Upper lobe of left lung (tissue), 6 donors: Measurements from ENCODE around the gene MYL10. TPM values are rescaled to one million over a fixed set of nuclear protein-coding genes. Genes with fewer than 3 reads are reported as not detected.

Experiments
- ATAC-seq, 2 donors: fragments of 200-7000 bp; cut with Tn5 transposase; one replicate each; pipeline ENCODE4 v1.9.1; 2022; ENCODE audit warnings: mild to moderate bottlenecking in 2 of 2, moderate library complexity in 2 of 2; ENCODE audit not compliant: low FRiP score in 2 of 2
- DNase-seq, 2 donors: peaks; one replicate each; pipeline ENCODE4 v3.0.0-alpha.2; 2019 to 2020
- H3K27ac ChIP-seq, 4 donors: fragments of 200-600 bp; sonication (generic); one replicate each; pipeline ENCODE4 v1.5.1; 2016 to 2019
- H3K27me3 ChIP-seq, 4 donors: fragments of 200-600 bp; sonication (generic); one replicate each; pipeline ENCODE4 v1.5.1; 2017 to 2019
- H3K36me3 ChIP-seq, 4 donors: fragments of 200-600 bp; sonication (generic); one replicate each; pipeline ENCODE4 v1.5.1; 2016 to 2019
- H3K4me1 ChIP-seq, 4 donors: fragments of 200-600 bp; sonication (generic); one replicate each; pipeline ENCODE4 v1.5.1; 2018 to 2019
- H3K4me3 ChIP-seq, 4 donors: fragments of 200-600 bp; sonication (generic); one replicate each; pipeline ENCODE4 v1.5.1; 2017 to 2019; ENCODE audit warnings: mild to moderate bottlenecking in 2 of 4, moderate library complexity in 1 of 4
- H3K9me3 ChIP-seq, 4 donors: fragments of 200-600 bp; sonication (generic); one replicate each; pipeline ENCODE4 v1.5.1; 2018 to 2019
- EP300 ChIP-seq, 4 donors: sonication (generic); formaldehyde crosslinking; IDR thresholded peaks; one replicate each; pipeline ENCODE4 v1.5.1; 2017; ENCODE audit warnings: antibody characterized with exemption in 4 of 4, control low read depth in 2 of 4
- POLR2A ChIP-seq, 4 donors: fragments of 450-650 bp; IDR thresholded peaks; one replicate each; pipeline ENCODE4 v1.5.1; 2016 to 2017; ENCODE audit warnings: antibody characterized with exemption in 4 of 4, mild to moderate bottlenecking in 2 of 4
- POLR2AphosphoS5 ChIP-seq, 2 donors: sonication (generic); formaldehyde crosslinking; IDR thresholded peaks; one replicate each; pipeline ENCODE4 v1.5.1; 2017; ENCODE audit warnings: antibody characterized with exemption in 2 of 2
- WGBS, 2 donors: methylation state at CpG; one replicate each; pipeline ENCODE4 v1.1.5; 2017 to 2018; 5-methylcytosine and 5-hydroxymethylcytosine counted together
- total RNA-seq, 6 donors: library from RNA; depleted of rRNA in 4 of 6; stranded (reverse); fragments of >200 nt in 4 of 6; gene quantifications; one replicate each; pipeline versions ENCODE4 v1.1.0 to v1.2.1, GENCODE V29; 2016 to 2021
- TF ChIP-seq, protein P1 (sequence below), 6 experiments: fragments of 450-650 bp in 4 of 6; fragments of 200-600 bp in 2 of 6; sonication (generic) in 2 of 6; IDR thresholded peaks; one replicate each; pipeline ENCODE4 v1.5.1; 2016 to 2019; ENCODE audit warnings: antibody characterized with exemption in 6 of 6
- donor health status: DM: no; HTN: no; CAD: no; lungs with moderate emphysema.
- donor health status: DM: no; HTN: yes; CAD: no; lungs with severe emphysema.

Gene MYL10
- total RNA-seq, 6 donors from 2014 or later: not detected

DNA sequence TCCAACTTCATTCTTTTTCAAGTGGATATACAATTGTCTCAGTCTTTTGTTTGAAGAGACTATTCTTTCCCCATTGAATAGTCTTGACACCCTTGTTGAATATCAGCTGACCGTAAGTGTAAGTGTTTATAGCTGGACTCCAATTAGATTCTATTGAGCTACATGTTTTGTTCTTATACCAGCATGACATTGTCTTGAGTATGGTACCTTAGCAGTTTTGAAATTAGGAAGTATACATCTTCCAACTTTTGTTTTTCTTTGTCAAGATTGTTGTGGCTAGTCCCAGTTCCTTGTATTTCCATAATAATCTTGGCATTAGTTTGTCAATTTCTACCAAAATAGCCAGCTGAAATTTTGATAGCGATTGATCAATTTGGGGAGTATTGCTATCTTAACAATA is 56.9 kb downstream of the MYL10 start:
- WGBS, 2 donors: 95 to 96% methylated on average over 2 of the region's 2 CpGs
- ATAC-seq (no peak), DNase-seq (no peak)
- Histone ChIP-seq H3K4me3 (no peak overlapping the region), H3K27me3 (no peaks in the 10 kb centered on the region), H3K27ac (no peak overlapping the region), H3K4me1 (no peaks in the 10 kb centered on the region), H3K36me3 (no peaks in the 10 kb centered on the region), H3K9me3 (peaks cover 0 to 21% (median 5%) of the 10 kb centered on the region in 4 donors)
- TF ChIP-seq POLR2A (IDR thresholded peaks at IDR 0.05) (no peak), POLR2AphosphoS5 (IDR thresholded peaks at IDR 0.05) (no peak), EP300 (IDR thresholded peaks at IDR 0.05) (no peak)
- TF ChIP-seq, protein P1, sequence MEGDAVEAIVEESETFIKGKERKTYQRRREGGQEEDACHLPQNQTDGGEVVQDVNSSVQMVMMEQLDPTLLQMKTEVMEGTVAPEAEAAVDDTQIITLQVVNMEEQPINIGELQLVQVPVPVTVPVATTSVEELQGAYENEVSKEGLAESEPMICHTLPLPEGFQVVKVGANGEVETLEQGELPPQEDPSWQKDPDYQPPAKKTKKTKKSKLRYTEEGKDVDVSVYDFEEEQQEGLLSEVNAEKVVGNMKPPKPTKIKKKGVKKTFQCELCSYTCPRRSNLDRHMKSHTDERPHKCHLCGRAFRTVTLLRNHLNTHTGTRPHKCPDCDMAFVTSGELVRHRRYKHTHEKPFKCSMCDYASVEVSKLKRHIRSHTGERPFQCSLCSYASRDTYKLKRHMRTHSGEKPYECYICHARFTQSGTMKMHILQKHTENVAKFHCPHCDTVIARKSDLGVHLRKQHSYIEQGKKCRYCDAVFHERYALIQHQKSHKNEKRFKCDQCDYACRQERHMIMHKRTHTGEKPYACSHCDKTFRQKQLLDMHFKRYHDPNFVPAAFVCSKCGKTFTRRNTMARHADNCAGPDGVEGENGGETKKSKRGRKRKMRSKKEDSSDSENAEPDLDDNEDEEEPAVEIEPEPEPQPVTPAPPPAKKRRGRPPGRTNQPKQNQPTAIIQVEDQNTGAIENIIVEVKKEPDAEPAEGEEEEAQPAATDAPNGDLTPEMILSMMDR (IDR thresholded peaks at IDR 0.05): no peak

DNA sequence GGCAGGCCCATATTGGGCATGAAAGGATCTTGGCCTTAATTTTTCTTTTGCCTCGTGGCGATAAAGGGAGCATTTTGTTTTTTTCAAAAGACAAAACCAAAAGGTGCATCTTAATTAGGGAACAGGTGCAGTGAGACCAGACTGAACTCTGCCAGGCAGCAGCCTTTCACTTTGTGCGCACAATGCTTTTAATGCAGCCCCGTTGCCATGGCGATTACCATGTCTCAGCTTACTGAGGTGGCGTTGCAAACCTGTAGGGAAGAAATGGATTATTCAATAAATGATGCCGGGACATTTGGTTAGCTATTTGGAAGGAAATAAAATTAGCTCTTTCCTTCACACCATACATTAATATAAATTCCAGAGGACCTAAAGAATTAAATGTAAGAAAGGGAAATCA is 61.9 kb downstream of the MYL10 start:
- ATAC-seq (no peak), DNase-seq (peak in 1 of 2 donors; percentile 7)
- Histone ChIP-seq H3K9me3 (peaks cover 0 to 7% (median 0%) of the 10 kb centered on the region in 4 donors), H3K36me3 (no peaks in the 10 kb centered on the region), H3K4me1 (no peaks in the 10 kb centered on the region), H3K27ac (no peak overlapping the region), H3K4me3 (no peak overlapping the region), H3K27me3 (no peaks in the 10 kb centered on the region)
- TF ChIP-seq POLR2AphosphoS5 (IDR thresholded peaks at IDR 0.05): no peak
- no peak for TF ChIP-seq EP300 (IDR thresholded peaks at IDR 0.05)
- no peak for TF ChIP-seq POLR2A (IDR thresholded peaks at IDR 0.05)
- TF ChIP-seq, protein P1 (IDR thresholded peaks at IDR 0.05): no peak
- WGBS, 2 donors: 87 to 96% methylated on average over 7 of the region's 7 CpGs

DNA sequence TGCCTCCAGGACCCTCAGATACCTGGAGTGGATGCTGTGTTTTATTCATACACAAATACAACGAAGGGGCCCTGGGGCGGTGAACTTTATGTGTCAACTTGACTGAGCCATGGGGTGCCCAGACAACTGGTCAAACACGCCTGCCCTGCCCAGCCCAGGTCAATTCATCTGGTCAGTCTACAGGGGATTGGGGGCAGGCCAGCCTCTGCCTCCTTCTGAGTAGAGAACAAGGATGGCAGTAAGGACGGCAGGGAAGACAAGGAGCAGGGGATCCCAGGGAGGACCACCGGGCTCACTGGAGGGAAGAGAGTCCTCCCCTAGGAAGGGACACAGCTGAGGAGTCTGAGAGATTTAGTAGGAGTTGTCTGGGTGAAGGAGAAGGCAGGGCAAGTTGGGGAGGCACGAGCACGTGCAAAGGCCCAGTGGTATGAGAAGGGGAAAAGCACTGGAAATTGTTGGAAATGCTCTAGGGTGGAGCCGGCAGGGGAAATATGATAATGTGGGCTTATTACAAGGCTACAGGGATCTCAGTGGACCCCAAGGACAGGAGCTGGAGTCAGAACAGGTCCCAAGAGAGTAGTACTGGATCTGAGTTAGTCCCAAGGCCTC is 63.4 kb downstream of the MYL10 start:
- Histone ChIP-seq H3K4me3 (no peak overlapping the region), H3K36me3 (no peaks in the 10 kb centered on the region), H3K27ac (no peak overlapping the region), H3K9me3 (no peaks in the 10 kb centered on the region), H3K4me1 (no peaks in the 10 kb centered on the region), H3K27me3 (no peaks in the 10 kb centered on the region)
- peak in 1 of 2 donors; percentile 12 for DNase-seq
- WGBS, 2 donors: 84 to 92% methylated on average over 8 of the region's 8 CpGs
- TF ChIP-seq POLR2A (IDR thresholded peaks at IDR 0.05): no peak
- TF ChIP-seq, protein P1 (IDR thresholded peaks at IDR 0.05): no peak
- no peak for TF ChIP-seq POLR2AphosphoS5 (IDR thresholded peaks at IDR 0.05)
- no peak for TF ChIP-seq EP300 (IDR thresholded peaks at IDR 0.05)
- ATAC-seq: no peak

DNA sequence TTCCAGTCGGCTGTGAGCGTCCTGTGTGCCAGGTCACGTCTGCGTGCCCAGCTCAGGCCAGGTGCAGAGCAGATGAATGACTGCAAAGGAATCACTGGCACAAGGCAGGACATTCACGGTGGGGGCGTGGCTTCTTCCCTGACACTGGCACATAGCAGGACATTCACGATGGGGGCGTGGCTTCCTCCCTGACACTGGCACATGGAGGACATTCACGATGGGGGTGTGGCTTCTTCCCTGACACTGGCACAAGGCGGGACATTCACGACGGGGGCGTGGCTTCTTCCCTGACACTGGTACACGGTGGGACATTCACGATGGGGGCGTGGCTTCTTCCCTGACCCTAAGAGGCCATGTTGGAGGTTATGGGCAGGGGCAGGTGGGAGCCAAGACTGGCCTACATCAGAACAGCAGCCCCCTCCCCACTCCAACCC is 64.3 kb downstream of the MYL10 start:
- no peak overlapping the region for H3K4me3 ChIP-seq
- no peaks in the 10 kb centered on the region for H3K36me3 ChIP-seq
- WGBS, 2 donors: 15 to 47% methylated on average over 4 to 16 of the region's 16 CpGs
- ATAC-seq (no peak), DNase-seq (peak in 1 of 2 donors; percentile 20)
- no peaks in the 10 kb centered on the region for H3K9me3 ChIP-seq
- H3K27ac ChIP-seq: no peak overlapping the region
- TF ChIP-seq POLR2AphosphoS5 (IDR thresholded peaks at IDR 0.05) (no peak), EP300 (IDR thresholded peaks at IDR 0.05) (no peak), POLR2A (IDR thresholded peaks at IDR 0.05) (no peak)
- TF ChIP-seq, protein P1 (IDR thresholded peaks at IDR 0.05): no peak
- H3K4me1 ChIP-seq: no peaks in the 10 kb centered on the region
- no peaks in the 10 kb centered on the region for H3K27me3 ChIP-seq
